HG03378 (cell line): ENCODE measurements around the gene DENND4B.
"Not testable (repeated sequence)": the region's sequence is repeated elsewhere in the genome, so short reads cannot be mapped to it uniquely, and the experiment has no call there.

Experiments
- ATAC-seq: cut with Tn5 transposase; IDR thresholded peaks from one replicate; pipeline ENCODE4 v1.9.1; 2021; ENCODE audit warnings: mild to moderate bottlenecking, moderate library complexity; ENCODE audit not compliant: unreplicated experiment

Gene DENND4B

GRCh38 chr1:153891042-153891441 is 55.5 kb downstream of the DENND4B start:
- not testable (repeated sequence) for ATAC-seq

GRCh38 chr1:153888533-153888932 is 58.0 kb downstream of the DENND4B start:
- ATAC-seq = no peak

- ATAC-seq = no peak
Measured at GRCh38 chr1:153886127-153886526, 60.4 kb downstream of the DENND4B start.

- ATAC-seq = no peak
Measured at GRCh38 chr1:153883223-153883622, 63.3 kb downstream of the DENND4B start.

GRCh38 chr1:153882296-153882912 is 64.1 kb downstream of the DENND4B start:
- ATAC-seq = no peak

- no peak for ATAC-seq
Measured at GRCh38 chr1:153881751-153882150, 64.8 kb downstream of the DENND4B start.

GRCh38 chr1:153880962-153881361 is 65.6 kb downstream of the DENND4B start:
- ATAC-seq = no peak

GRCh38 chr1:153880024-153880423 is 66.5 kb downstream of the DENND4B start:
- no peak for ATAC-seq
